ENCODE data around the gene POLR2A.

DNA sequence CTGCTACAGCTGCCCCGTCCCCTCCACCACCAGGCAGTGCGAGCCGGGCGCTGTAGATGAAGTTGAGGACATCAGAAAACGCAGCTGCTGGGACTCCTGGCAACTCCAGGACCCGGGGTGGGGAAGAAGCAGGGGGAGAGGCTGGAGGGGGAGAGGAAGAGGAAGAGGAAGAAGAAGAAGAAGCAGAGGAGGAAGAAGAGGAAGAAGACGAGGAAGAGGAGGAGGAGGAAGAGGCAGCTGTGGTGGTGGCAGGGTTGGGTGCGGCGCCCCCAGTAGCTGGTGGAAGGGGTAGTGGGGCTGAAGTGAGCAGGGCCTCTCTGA is 17.9 kb upstream of the POLR2A start:
- TF ChIP-seq, protein P1, sequence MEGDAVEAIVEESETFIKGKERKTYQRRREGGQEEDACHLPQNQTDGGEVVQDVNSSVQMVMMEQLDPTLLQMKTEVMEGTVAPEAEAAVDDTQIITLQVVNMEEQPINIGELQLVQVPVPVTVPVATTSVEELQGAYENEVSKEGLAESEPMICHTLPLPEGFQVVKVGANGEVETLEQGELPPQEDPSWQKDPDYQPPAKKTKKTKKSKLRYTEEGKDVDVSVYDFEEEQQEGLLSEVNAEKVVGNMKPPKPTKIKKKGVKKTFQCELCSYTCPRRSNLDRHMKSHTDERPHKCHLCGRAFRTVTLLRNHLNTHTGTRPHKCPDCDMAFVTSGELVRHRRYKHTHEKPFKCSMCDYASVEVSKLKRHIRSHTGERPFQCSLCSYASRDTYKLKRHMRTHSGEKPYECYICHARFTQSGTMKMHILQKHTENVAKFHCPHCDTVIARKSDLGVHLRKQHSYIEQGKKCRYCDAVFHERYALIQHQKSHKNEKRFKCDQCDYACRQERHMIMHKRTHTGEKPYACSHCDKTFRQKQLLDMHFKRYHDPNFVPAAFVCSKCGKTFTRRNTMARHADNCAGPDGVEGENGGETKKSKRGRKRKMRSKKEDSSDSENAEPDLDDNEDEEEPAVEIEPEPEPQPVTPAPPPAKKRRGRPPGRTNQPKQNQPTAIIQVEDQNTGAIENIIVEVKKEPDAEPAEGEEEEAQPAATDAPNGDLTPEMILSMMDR (IDR thresholded peaks at IDR 0.05), result no peak
- TF ChIP-seq POLR2A (IDR thresholded peaks at IDR 0.05), result no peak

Data from esophagus squamous epithelium (tissue), 4 donors.